SK-N-SH treated with all-trans-retinoic acid at 6 μM for 48 hours (cell line): ENCODE data around the gene VAC14.

ENCODE experiments used
- ATAC-seq: fragments of 200-7000 bp; cut with Tn5 transposase; 3 replicates; pipeline ENCODE4 v1.9.1; 2020; ENCODE audit warnings: mild to moderate bottlenecking, moderate library complexity
- ARNTL ChIP-seq: fragments of 450-650 bp; formaldehyde crosslinking; IDR thresholded peaks from 2 replicates; pipeline ENCODE4 v1.5.0; 2020; ENCODE audit warnings: low read depth, mild to moderate bottlenecking, moderate library complexity, borderline replicate concordance
- BACH2 ChIP-seq: fragments of 250-450 bp; sonication (Bioruptor Pico); IDR thresholded peaks from 2 replicates; pipeline ENCODE4 v1.9.0; 2021; ENCODE audit warnings: mild to moderate bottlenecking, borderline replicate concordance
- CREB5 ChIP-seq: fragments of 250-450 bp; sonication (Bioruptor Pico); IDR thresholded peaks from 2 replicates; pipeline ENCODE4 v1.5.1; 2020; ENCODE audit warnings: low read depth, mild to moderate bottlenecking, moderate library complexity
- CSDC2 ChIP-seq: fragments of 250-450 bp; sonication (Bioruptor Pico); IDR thresholded peaks from 2 replicates; pipeline ENCODE4 v1.5.0; 2020; ENCODE audit warnings: mild to moderate bottlenecking, moderate library complexity
- CSRNP3 ChIP-seq: fragments of 250-450 bp; sonication (Bioruptor Pico); IDR thresholded peaks from 2 replicates; pipeline ENCODE4 v1.5.1; 2021; ENCODE audit warnings: mild to moderate bottlenecking, moderate library complexity
- ESRRG ChIP-seq: fragments of 250-450 bp; sonication (Bioruptor Pico); IDR thresholded peaks from 2 replicates; pipeline ENCODE4 v1.6.1; 2021; ENCODE audit warnings: mild to moderate bottlenecking
- GLIS3 ChIP-seq: fragments of 250-450 bp; sonication (Bioruptor Pico); IDR thresholded peaks from 2 replicates; pipeline ENCODE4 v1.5.0; 2020; ENCODE audit warnings: mild to moderate bottlenecking, moderate library complexity
- ISL1 ChIP-seq: fragments of 250-450 bp; sonication (Bioruptor Pico); IDR thresholded peaks from 2 replicates; pipeline ENCODE4 v2.1.2; 2022; ENCODE audit warnings: mild to moderate bottlenecking, moderate library complexity
- OSR1 ChIP-seq: fragments of 250-450 bp; sonication (Bioruptor Pico); IDR thresholded peaks from 2 replicates; pipeline ENCODE4 v1.8.0; 2022; ENCODE audit warnings: moderate library complexity, mild to moderate bottlenecking, inconsistent platforms
- PATZ1 ChIP-seq: fragments of 250-450 bp; sonication (Bioruptor Pico); IDR thresholded peaks from 2 replicates; pipeline ENCODE4 v1.8.0; 2020; ENCODE audit warnings: mild to moderate bottlenecking, moderate library complexity, borderline replicate concordance
- PPARA ChIP-seq: fragments of 250-450 bp; sonication (Bioruptor Pico); IDR thresholded peaks from 2 replicates; pipeline ENCODE4 v1.5.0; 2020; ENCODE audit warnings: mild to moderate bottlenecking, borderline replicate concordance
- RARB ChIP-seq: fragments of 250-450 bp; sonication (Bioruptor Pico); IDR thresholded peaks from 2 replicates; pipeline ENCODE4 v1.8.0; 2021; ENCODE audit warnings: mild to moderate bottlenecking, moderate library complexity
- SNAI2 ChIP-seq: fragments of 250-450 bp; sonication (Bioruptor Pico); IDR thresholded peaks from 2 replicates; pipeline ENCODE4 v1.5.0; 2020; ENCODE audit warnings: mild to moderate bottlenecking, moderate library complexity
- TCF4 ChIP-seq: fragments of 250-450 bp; sonication (Bioruptor Pico); IDR thresholded peaks from 2 replicates; pipeline ENCODE4 v1.8.0; 2021; ENCODE audit warnings: mild to moderate bottlenecking, moderate library complexity, borderline replicate concordance
- TOX ChIP-seq: fragments of 250-450 bp; sonication (Bioruptor Pico); IDR thresholded peaks from 2 replicates; pipeline ENCODE4 v1.8.0; 2021; ENCODE audit warnings: mild to moderate bottlenecking, moderate library complexity, borderline replicate concordance
- TSHZ2 ChIP-seq: fragments of 250-450 bp; sonication (Bioruptor Pico); IDR thresholded peaks from 2 replicates; pipeline ENCODE4 v1.5.0; 2020; ENCODE audit warnings: mild to moderate bottlenecking, moderate library complexity
- ZC3H10 ChIP-seq: fragments of 250-450 bp; sonication (Bioruptor Pico); IDR thresholded peaks from 2 replicates; pipeline ENCODE4 v1.5.1; 2021; ENCODE audit warnings: mild to moderate bottlenecking, moderate library complexity
- ZFP3 ChIP-seq: fragments of 250-450 bp; sonication (Bioruptor Pico); IDR thresholded peaks from 2 replicates; pipeline ENCODE4 v1.5.0; 2020; ENCODE audit warnings: mild to moderate bottlenecking, moderate library complexity
- ZFP30 ChIP-seq: fragments of 450-650 bp; formaldehyde crosslinking; IDR thresholded peaks from 2 replicates; pipeline ENCODE4 v1.5.0; 2022; ENCODE audit warnings: mild to moderate bottlenecking, moderate library complexity
- ZNF70 ChIP-seq: fragments of 450-650 bp; formaldehyde crosslinking; IDR thresholded peaks from 2 replicates; pipeline ENCODE4 v1.5.0; 2020; ENCODE audit warnings: mild to moderate bottlenecking, moderate library complexity
- ZNF8 ChIP-seq: fragments of 450-650 bp; formaldehyde crosslinking; IDR thresholded peaks from 2 replicates; pipeline ENCODE4 v1.5.0; 2020; ENCODE audit warnings: mild to moderate bottlenecking, moderate library complexity

Gene VAC14

GRCh38 chr16:70795296-70795912 is 5.6 kb downstream of the VAC14 start:
- TF ChIP-seq CSRNP3 (CRISPR knock-in tag) = no peak
- TF ChIP-seq ZFP30 (CRISPR knock-in tag) = no peak
- TF ChIP-seq ARNTL (CRISPR knock-in tag) = no peak
- no peak for TF ChIP-seq PPARA (CRISPR knock-in tag)
- no peak for TF ChIP-seq ESRRG (CRISPR knock-in tag)
- TF ChIP-seq PATZ1 (CRISPR knock-in tag) = no peak
- no peak for TF ChIP-seq SNAI2 (CRISPR knock-in tag)
- no peak for TF ChIP-seq ZNF8 (CRISPR knock-in tag)
- no peak for TF ChIP-seq GLIS3 (CRISPR knock-in tag)
- TF ChIP-seq RARB (CRISPR knock-in tag) = no peak
- no peak for TF ChIP-seq TOX
- no peak for TF ChIP-seq ISL1 (CRISPR knock-in tag)
- no peak for TF ChIP-seq TSHZ2
- TF ChIP-seq TCF4 (CRISPR knock-in tag) = no peak
- no peak for ATAC-seq

- no peak for TF ChIP-seq OSR1 (CRISPR knock-in tag)
- no peak for TF ChIP-seq CSRNP3 (CRISPR knock-in tag)
- TF ChIP-seq BACH2 (CRISPR knock-in tag) = no peak
- no peak for TF ChIP-seq PPARA (CRISPR knock-in tag)
- TF ChIP-seq CSDC2 (CRISPR knock-in tag) = no peak
- TF ChIP-seq RARB (CRISPR knock-in tag) = no peak
- no peak for TF ChIP-seq ZNF70 (CRISPR knock-in tag)
- no peak for ATAC-seq
These were observed 7.0 kb downstream of the VAC14 start for GRCh38 chr16:70793851-70794502.

GRCh38 chr16:70790815-70791214 is 10.1 kb downstream of the VAC14 start:
- no peak for ATAC-seq
- no peak for TF ChIP-seq ZNF8 (CRISPR knock-in tag)
- no peak for TF ChIP-seq PPARA (CRISPR knock-in tag)
- TF ChIP-seq ZFP3 (CRISPR knock-in tag) = no peak
- TF ChIP-seq RARB (CRISPR knock-in tag) = no peak
- no peak for TF ChIP-seq ZC3H10 (CRISPR knock-in tag)
- no peak for TF ChIP-seq OSR1 (CRISPR knock-in tag)
- no peak for TF ChIP-seq ISL1 (CRISPR knock-in tag)
- TF ChIP-seq ZNF70 (CRISPR knock-in tag) = no peak
- no peak for TF ChIP-seq CREB5
- TF ChIP-seq TOX = no peak
- TF ChIP-seq TCF4 (CRISPR knock-in tag) = no peak
- no peak for TF ChIP-seq ESRRG (CRISPR knock-in tag)
- TF ChIP-seq PATZ1 (CRISPR knock-in tag) = no peak
- no peak for TF ChIP-seq CSRNP3 (CRISPR knock-in tag)
- TF ChIP-seq GLIS3 (CRISPR knock-in tag) = no peak
- TF ChIP-seq SNAI2 (CRISPR knock-in tag) = no peak
